ENCODE results near the gene FBXW4. TPM values are rescaled to one million over a fixed set of nuclear protein-coding genes. Genes with fewer than 3 reads are reported as not detected.

The FBXW4 gene
- total and polyA plus RNA-seq, 8 donors = 36.6 to 95.3 (median 42.6) TPM

DNA sequence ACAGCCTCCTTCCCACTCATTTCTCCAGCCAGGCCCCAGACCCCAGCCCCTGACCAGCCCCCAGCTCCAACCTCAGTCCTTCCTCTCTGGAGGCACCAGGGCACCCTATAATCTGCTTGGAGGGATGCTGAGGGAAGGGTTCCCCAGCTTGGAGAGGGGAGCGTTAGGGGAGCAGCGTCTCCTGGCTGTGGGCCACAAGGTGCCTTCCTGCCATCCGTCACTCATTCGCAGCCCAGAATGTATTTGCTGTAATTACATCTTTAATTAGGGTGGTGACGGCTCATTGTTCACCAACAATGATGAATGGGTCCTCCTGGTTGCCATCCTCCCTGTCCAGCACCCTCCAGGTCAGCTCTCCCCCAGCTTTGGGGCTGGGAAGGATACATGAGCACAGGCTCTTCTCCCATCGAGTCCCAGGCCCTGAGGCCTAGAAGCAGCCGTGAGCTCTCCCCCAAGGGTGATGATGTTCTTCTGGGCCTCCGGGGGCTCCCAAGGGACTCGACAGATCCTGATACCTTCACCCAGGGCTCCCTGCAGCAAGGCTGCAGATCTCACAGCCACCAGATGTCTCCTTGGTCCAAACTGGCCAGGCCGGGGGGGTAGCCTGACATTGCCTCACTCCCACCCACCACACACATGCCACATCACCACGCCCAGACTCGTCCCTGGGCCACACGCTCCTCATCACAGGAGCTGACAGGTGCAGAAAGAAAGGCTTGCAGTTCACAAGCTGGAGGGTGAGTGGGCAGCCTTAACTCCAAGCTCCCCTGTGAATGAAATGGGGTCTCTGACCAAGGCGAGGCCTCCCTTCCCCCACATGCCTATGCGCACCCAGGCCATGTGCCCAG lies 133.7 kb downstream of the FBXW4 start:
- H3K36me3 ChIP-seq = no peaks in the 10 kb centered on the region
- intact Hi-C loops (cut with DNase I; ENCODE audit: low total_unique reads) = no loop called here
- H3K27me3 ChIP-seq = peaks cover 6 to 66% (median 22%) of the 10 kb centered on the region in 3 donors
- H3K27ac ChIP-seq = no peak overlapping the region
- TF ChIP-seq, protein P1, sequence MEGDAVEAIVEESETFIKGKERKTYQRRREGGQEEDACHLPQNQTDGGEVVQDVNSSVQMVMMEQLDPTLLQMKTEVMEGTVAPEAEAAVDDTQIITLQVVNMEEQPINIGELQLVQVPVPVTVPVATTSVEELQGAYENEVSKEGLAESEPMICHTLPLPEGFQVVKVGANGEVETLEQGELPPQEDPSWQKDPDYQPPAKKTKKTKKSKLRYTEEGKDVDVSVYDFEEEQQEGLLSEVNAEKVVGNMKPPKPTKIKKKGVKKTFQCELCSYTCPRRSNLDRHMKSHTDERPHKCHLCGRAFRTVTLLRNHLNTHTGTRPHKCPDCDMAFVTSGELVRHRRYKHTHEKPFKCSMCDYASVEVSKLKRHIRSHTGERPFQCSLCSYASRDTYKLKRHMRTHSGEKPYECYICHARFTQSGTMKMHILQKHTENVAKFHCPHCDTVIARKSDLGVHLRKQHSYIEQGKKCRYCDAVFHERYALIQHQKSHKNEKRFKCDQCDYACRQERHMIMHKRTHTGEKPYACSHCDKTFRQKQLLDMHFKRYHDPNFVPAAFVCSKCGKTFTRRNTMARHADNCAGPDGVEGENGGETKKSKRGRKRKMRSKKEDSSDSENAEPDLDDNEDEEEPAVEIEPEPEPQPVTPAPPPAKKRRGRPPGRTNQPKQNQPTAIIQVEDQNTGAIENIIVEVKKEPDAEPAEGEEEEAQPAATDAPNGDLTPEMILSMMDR (IDR thresholded peaks at IDR 0.05) = no peak
- TF ChIP-seq POLR2A (IDR thresholded peaks at IDR 0.05) (no peak), POLR2AphosphoS5 (IDR thresholded peaks at IDR 0.05) (no peak), EP300 (IDR thresholded peaks at IDR 0.05) (no peak)
- H3K4me3 ChIP-seq = no peak overlapping the region
- H3K9me3 ChIP-seq = no peaks in the 10 kb centered on the region
- WGBS, 5 donors = 69 to 79% (median 76%) methylated on average over 11 to 15 of the region's 15 CpGs
- DNase-seq = no peak
- H3K4me1 ChIP-seq = peaks cover 2 to 5% (median 3%) of the 10 kb centered on the region in 4 donors

Small RNA genes within 50 kb of the gene (small RNA-seq; reads per million reads assigned to genes)
- gene MIR3158-1 (0 reads per million in 4 donors), gene RNU6-1165P (0 reads per million in 4 donors)

Other genes starting within 250 kb of the FBXW4 start
- 100 to 1,000 TPM in 2 of 5 donors, 10 to 100 TPM in 3; 12.9 to 122 (median 62.9) TPM for gene POLL, start 106.9 kb downstream of the FBXW4 start, total RNA-seq
- gene POLL, start 106.9 kb downstream of the FBXW4 start, polyA plus RNA-seq = 10 to 100 TPM; 21.4 to 38.9 (median 29.5) TPM
- gene DPCD, start 106.8 kb downstream of the FBXW4 start, total RNA-seq = 10 to 100 TPM in 4 of 5 donors, 1 to 10 TPM in 1; 6.7 to 86.6 (median 18.7) TPM
- gene DPCD, start 106.8 kb downstream of the FBXW4 start, polyA plus RNA-seq = 10 to 100 TPM; 16.7 to 27.3 (median 23.6) TPM
- gene FGF8, start 80.9 kb upstream of the FBXW4 start, total RNA-seq = not detected
- not detected for gene FGF8, start 80.9 kb upstream of the FBXW4 start, polyA plus RNA-seq
- 10 to 100 TPM in 3 of 5 donors, 1 to 10 TPM in 1, not detected in 1; 2.3 to 68.1 (median 32.6) TPM for gene NPM3, start 88.3 kb upstream of the FBXW4 start, total RNA-seq
- 10 to 100 TPM; 22.0 to 30.2 (median 26.0) TPM for gene NPM3, start 88.3 kb upstream of the FBXW4 start, polyA plus RNA-seq
- gene OGA, start 123.3 kb upstream of the FBXW4 start, total RNA-seq = 100 to 1,000 TPM; 123 to 312 (median 233) TPM
- gene OGA, start 123.3 kb upstream of the FBXW4 start, polyA plus RNA-seq = 10 to 100 TPM; 18.9 to 41.7 (median 28.0) TPM
- 1 to 10 TPM in 3 of 5 donors, not detected in 2; 1.2 to 5.7 (median 2.4) TPM for gene KCNIP2, start 148.6 kb upstream of the FBXW4 start, total RNA-seq
- 1 to 10 TPM in 1 of 3 donors, under 1 TPM in 1, not detected in 1; 0.62 to 1.3 TPM for gene KCNIP2, start 148.6 kb upstream of the FBXW4 start, polyA plus RNA-seq

All from stomach (tissue), 9 donors.